Parathyroid adenoma (tissue), 2 donors: ENCODE results near the gene NPHS1.

Experiments used
- H2AFZ ChIP-seq: fragments of 300-600 bp; sonication (generic); one replicate; pipeline ENCODE4 v1.7.0; 2017; ENCODE audit warnings: antibody characterized with exemption, mild to moderate bottlenecking
- H3K27ac ChIP-seq: fragments of 300-600 bp; sonication (generic); one replicate; pipeline ENCODE4 v1.7.0; 2017
- H3K27me3 ChIP-seq: fragments of 300-600 bp; sonication (generic); one replicate; pipeline ENCODE4 v1.7.0; 2017; ENCODE audit warnings: low read length; ENCODE audit not compliant: control insufficient read depth, insufficient read depth
- H3K36me3 ChIP-seq: fragments of 300-600 bp; sonication (generic); one replicate; pipeline ENCODE4 v1.7.0; 2017; ENCODE audit warnings: low read length; ENCODE audit not compliant: control insufficient read depth, insufficient read depth
- H3K4me1 ChIP-seq: fragments of 300-600 bp; sonication (generic); one replicate; pipeline ENCODE4 v1.7.0; 2017; ENCODE audit warnings: control low read depth
- H3K4me2 ChIP-seq: fragments of 300-600 bp; sonication (generic); one replicate; pipeline ENCODE4 v1.7.0; 2017; ENCODE audit warnings: low read length
- H3K4me3 ChIP-seq: fragments of 300-600 bp; sonication (generic); one replicate; pipeline ENCODE4 v1.7.0; 2017; ENCODE audit warnings: low read depth, low read length
- H3K79me2 ChIP-seq: fragments of 300-600 bp; sonication (generic); one replicate; pipeline ENCODE4 v1.7.0; 2017; ENCODE audit warnings: control low read depth
- H3K9ac ChIP-seq: fragments of 300-600 bp; sonication (generic); one replicate; pipeline ENCODE4 v1.7.0; 2017; ENCODE audit warnings: mild to moderate bottlenecking
- H3K9me3 ChIP-seq: fragments of 300-600 bp; sonication (generic); one replicate; pipeline ENCODE4 v1.7.0; 2017; ENCODE audit warnings: low read length; ENCODE audit not compliant: control insufficient read depth
- TF ChIP-seq, protein P1 (sequence below): fragments of 300-600 bp; sonication (generic); IDR thresholded peaks from one replicate; pipeline ENCODE4 v1.7.0; 2017; ENCODE audit warnings: antibody characterized with exemption, mild to moderate bottlenecking
- donor health status: primary hyperparathyroidism.

The NPHS1 gene

DNA sequence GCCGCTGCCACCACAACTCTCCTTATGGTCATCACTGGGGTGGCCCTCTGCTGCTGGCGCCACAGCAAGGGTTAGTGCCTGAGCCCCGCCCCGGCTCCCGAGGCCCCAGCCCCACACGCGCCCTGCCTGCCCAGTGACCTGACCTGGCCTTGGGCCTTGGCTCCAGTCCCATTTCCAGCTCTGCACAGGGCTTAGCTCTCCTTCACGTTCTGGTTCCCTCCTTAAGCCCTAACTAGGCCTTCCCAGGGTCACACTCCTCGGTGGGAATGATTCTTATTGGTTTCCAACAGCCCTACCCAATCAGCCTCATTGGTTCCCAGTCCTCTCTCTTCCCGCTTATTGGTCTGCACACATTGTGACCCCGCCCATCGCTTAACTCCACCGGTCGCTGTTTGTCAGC, 10.2 kb upstream of the NPHS1 start:
- no peaks in the 10 kb centered on the region for H3K27me3 ChIP-seq
- H3K36me3 ChIP-seq, result no peaks in the 10 kb centered on the region
- no peak overlapping the region for H3K27ac ChIP-seq

DNA sequence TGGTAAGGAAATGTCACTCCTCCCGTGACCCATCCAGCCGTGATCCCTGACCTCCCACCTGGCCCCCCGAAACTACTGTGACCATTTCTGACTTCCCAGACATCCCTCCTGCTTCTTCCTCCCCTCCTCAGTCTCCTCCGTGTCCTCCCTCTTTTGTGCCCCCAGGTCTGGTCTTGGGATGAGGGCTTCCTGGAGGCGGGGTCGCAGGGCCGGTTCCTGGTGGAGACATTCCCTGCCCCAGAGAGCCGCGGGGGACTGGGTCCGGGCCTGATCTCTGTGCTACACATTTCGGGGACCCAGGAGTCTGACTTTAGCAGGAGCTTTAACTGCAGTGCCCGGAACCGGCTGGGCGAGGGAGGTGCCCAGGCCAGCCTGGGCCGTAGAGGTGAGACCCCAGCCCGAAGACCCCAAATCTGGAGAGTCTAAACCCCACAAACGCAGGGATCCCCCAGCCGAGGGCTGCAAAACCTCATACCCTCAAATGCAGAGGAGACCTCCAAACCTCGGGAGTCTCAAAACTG, 9.4 kb upstream of the NPHS1 start:
- TF ChIP-seq, protein P1, sequence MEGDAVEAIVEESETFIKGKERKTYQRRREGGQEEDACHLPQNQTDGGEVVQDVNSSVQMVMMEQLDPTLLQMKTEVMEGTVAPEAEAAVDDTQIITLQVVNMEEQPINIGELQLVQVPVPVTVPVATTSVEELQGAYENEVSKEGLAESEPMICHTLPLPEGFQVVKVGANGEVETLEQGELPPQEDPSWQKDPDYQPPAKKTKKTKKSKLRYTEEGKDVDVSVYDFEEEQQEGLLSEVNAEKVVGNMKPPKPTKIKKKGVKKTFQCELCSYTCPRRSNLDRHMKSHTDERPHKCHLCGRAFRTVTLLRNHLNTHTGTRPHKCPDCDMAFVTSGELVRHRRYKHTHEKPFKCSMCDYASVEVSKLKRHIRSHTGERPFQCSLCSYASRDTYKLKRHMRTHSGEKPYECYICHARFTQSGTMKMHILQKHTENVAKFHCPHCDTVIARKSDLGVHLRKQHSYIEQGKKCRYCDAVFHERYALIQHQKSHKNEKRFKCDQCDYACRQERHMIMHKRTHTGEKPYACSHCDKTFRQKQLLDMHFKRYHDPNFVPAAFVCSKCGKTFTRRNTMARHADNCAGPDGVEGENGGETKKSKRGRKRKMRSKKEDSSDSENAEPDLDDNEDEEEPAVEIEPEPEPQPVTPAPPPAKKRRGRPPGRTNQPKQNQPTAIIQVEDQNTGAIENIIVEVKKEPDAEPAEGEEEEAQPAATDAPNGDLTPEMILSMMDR, result no peak
- H3K27me3 ChIP-seq, result no peaks in the 10 kb centered on the region
- H3K4me2 ChIP-seq, result no peak overlapping the region

More for the DNA sequence above, 10.2 kb upstream of the NPHS1 start:
- no peak overlapping the region for H3K4me3 ChIP-seq
- H3K4me1 ChIP-seq, result no peaks in the 10 kb centered on the region
- H3K9me3 ChIP-seq, result no peaks in the 10 kb centered on the region
- H3K79me2 ChIP-seq, result no peaks in the 10 kb centered on the region
- H2AFZ ChIP-seq, result no peak overlapping the region
- TF ChIP-seq, protein P1, result no peak
- H3K4me2 ChIP-seq, result no peak overlapping the region
- H3K9ac ChIP-seq, result no peak overlapping the region

DNA sequence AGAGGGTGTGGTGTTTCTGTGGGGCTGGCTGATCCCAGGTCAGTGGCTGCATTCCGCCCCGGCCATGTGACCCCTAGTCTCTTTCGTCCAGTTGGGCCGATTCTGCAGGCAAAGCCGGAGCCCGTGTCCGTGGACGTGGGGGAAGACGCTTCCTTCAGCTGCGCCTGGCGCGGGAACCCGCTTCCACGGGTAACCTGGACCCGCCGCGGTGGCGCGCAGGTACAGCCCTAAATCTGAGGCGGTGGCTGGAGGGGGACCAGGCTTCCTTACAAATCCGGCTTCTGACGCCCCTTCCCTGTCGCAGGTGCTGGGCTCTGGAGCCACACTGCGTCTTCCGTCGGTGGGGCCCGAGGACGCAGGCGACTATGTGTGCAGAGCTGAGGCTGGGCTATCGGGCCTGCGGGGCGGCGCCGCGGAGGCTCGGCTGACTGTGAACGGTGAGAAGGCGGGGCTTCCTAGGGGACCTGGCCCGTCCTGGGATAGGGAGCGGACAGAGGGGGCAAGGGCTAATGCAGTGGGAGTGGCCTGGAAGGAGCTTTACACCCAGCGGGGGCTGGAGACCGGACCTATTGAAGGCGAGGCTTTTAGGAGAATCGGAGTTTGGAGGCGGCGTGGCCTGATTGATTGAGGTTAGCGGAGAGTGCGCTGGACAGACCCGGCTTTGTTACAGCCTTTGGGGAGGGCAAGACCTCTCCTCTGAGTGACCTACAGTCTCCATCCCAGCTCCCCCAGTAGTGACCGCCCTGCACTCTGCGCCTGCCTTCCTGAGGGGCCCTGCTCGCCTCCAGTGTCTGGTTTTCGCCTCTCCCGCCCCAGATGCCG, 8.7 kb upstream of the NPHS1 start:
- H2AFZ ChIP-seq, result no peak overlapping the region
- H3K36me3 ChIP-seq, result no peaks in the 10 kb centered on the region
- H3K79me2 ChIP-seq, result no peaks in the 10 kb centered on the region
- no peak overlapping the region for H3K4me2 ChIP-seq
- H3K4me1 ChIP-seq, result no peaks in the 10 kb centered on the region
- no peak overlapping the region for H3K27ac ChIP-seq
- no peak overlapping the region for H3K4me3 ChIP-seq
- H3K9me3 ChIP-seq, result no peaks in the 10 kb centered on the region
- no peak overlapping the region for H3K9ac ChIP-seq
- no peaks in the 10 kb centered on the region for H3K27me3 ChIP-seq
- TF ChIP-seq, protein P1, result no peak

More for the DNA sequence above, 9.4 kb upstream of the NPHS1 start:
- Histone ChIP-seq H3K9ac (no peak overlapping the region), H2AFZ (no peak overlapping the region), H3K36me3 (no peaks in the 10 kb centered on the region), H3K9me3 (no peaks in the 10 kb centered on the region), H3K4me3 (no peak overlapping the region), H3K4me1 (no peaks in the 10 kb centered on the region), H3K79me2 (no peaks in the 10 kb centered on the region), H3K27ac (no peak overlapping the region)

DNA sequence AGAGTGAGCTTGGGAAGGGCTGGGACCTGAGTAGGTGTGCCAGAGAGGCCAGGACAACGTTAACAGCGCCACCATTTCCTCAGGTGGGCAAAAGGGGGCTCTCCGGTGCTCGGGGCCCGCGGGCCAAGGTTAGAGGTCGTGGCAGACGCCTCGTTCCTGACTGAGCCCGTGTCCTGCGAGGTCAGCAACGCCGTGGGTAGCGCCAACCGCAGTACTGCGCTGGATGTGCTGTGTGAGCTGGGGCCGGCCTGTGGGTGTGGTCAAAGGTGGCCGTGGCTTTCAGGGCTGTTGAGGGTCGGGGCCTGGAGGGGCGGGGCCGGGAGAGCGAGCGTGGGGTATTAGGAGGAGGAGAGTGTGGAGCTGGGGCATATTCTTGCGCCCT, 8.1 kb upstream of the NPHS1 start:
- Histone ChIP-seq H3K9ac (no peak overlapping the region), H3K79me2 (no peaks in the 10 kb centered on the region), H3K27me3 (no peaks in the 10 kb centered on the region), H3K4me3 (no peak overlapping the region), H3K36me3 (no peaks in the 10 kb centered on the region), H3K27ac (no peak overlapping the region), H3K4me1 (peaks cover 4% of the 10 kb centered on the region), H2AFZ (no peak overlapping the region), H3K4me2 (no peak overlapping the region), H3K9me3 (no peaks in the 10 kb centered on the region)
- TF ChIP-seq, protein P1, result no peak

DNA sequence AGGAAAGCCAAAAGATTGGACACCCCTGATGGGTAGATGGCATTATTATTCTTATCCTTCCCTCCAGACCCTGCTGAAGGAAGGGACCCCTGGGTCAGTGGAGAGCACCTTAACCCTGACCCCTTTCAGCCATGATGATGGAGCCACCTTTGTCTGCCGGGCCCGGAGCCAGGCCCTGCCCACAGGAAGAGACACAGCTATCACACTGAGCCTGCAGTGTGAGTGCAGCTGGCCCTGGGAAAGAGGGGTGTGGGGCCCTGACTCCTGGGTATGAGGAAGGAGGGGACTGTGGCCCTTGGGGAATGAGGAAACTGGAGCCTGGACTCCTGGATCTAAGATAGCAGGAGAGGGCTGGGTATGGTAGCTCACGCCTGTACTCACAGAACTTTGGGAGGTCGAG, 7.1 kb upstream of the NPHS1 start:
- H2AFZ ChIP-seq, result no peak overlapping the region
- peaks cover 4% of the 10 kb centered on the region for H3K4me1 ChIP-seq
- no peak overlapping the region for H3K4me2 ChIP-seq
- TF ChIP-seq, protein P1, result no peak
- no peaks in the 10 kb centered on the region for H3K9me3 ChIP-seq
- no peak overlapping the region for H3K27ac ChIP-seq
- no peaks in the 10 kb centered on the region for H3K79me2 ChIP-seq
- no peaks in the 10 kb centered on the region for H3K27me3 ChIP-seq
- no peaks in the 10 kb centered on the region for H3K36me3 ChIP-seq
- H3K9ac ChIP-seq, result no peak overlapping the region
- H3K4me3 ChIP-seq, result no peak overlapping the region
